Stimulated activated CD4-positive, alpha-beta T cell treated with anti-CD3 and anti-CD28 coated beads, Interleukin-1b, Interleukin-23, amount 100 ng/mL, for 4 hours (primary cell): ENCODE results near the gene GIMAP6.
A peak's percentile ranks its signal among the peaks of the same experiment; 100 is the strongest.
"Not testable (repeated sequence)": the region's sequence is repeated elsewhere in the genome, so short reads cannot be mapped to it uniquely, and the experiment has no call there.

Experiments used
- DNase-seq, 2 donors: peaks; one replicate each; pipeline ENCODE4 v3.0.0-alpha.2; 2020; ENCODE audit warnings: low read depth in 2 of 2

The GIMAP6 gene

DNA sequence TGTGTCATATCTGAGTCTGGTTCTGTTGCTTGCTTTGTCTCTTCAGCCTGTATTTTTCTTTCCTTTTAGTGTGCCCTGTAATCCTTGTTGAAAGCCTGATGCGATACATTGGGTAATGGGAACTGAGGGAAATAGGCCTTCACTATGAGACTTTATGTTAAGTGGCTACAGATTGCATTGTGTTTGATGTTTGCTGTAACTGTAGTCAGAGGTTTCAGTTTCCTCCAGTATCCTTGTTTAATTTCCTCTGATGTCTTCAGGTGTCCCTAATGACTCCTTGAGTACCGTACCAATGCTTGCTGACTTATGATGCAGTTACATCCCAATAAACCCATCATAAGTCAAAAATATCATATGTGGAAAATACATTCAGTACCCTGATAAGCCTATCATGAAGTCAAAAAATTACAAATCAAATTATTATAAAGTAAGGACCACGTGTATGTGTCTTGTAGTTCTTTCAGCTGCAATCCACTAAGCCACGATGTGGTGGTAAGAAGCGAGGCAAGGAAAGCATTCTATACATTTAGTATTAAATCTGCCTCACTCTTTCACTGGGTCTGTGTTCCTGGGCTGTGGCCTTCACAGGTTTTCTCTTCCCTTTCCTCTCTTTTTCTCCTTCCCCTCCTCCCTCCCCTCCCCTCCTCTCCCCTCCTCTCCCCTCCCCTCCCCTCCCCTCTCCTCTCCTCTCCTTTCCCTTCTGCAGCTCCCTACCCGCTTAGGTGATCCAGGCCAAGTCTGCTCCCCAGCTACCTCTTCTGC is 13.3 kb upstream of the GIMAP6 start:
- DNase-seq = no peak

DNA sequence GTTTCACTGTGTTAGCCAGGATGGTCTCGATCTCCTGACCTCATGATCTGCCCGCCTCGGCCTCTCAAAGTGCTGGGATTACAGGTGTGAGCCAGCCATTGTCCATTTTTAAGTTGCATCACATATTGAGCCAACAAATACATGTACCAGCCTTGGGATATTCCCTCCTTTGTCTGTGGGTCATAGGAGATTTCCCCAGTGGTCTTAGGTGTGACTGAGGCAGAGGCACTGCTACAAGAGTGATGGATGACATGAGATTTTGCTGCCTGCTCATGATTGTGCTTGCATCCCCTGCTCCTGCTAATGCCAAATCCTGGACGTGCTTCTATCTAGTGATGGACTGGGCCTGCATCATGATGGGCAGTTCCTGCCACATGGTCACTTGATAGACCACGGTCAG is 10.7 kb upstream of the GIMAP6 start:
- no peak for DNase-seq

- DNase-seq = no peak
Observed at GRCh38 chr7:150641854-150642253, 9.7 kb upstream of the GIMAP6 start.

DNA sequence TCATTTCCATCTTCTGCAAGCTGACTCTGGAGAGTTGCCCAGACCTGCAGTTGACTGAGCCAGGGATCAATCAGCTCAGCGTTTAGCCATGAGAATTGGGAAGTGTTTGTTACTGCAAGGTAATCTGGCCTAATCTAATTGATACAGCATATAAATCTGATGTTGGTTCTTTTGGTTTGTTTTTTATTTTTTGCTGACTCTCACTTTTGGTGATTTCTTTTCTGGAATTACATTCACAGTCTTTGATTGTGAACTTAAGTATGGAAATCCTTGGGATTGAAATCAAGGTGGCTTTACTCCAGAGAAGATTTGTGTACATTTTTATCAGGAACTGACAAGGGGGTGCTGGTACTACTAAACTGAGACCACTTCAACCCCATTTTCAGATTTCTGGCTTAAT is 1.7 kb upstream of the GIMAP6 start:
- no peak for DNase-seq

DNA sequence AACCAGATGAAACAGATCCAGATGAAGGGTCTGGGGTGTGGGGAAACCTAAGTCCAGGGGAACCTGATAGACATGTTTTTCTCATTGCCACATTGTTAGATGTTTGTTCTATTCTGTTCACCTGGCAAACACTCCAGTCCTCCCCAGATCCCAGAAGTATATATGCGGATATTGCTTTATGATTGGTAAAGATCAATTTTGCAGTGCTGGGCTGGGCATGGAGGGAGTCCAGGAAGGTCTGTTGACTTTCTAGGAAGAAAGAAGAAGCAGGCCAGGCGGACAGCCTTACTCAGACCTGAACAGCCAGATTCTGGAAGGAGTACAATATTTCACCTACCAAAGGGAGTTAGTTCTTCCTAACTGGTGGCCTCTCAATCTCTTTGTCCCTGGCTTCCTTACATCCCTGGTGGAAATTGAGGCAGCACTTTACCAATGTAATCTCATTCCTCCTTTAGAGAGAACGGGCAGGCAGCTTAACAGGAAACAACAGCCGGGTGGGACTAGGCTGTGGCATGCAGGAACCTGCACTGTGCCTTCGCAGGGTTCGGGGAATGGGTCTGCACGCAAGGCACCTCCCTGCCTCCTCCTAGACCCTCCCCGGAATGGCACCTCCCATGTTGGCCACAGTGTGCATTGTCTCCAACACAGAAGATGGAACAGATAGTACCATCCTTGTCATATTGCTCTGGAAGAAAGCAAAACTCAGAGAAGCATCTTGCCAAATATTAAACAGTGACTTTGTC is 930 bp downstream of the GIMAP6 start:
- DNase-seq = peak in 1 of 2 donors; percentile 22

DNA sequence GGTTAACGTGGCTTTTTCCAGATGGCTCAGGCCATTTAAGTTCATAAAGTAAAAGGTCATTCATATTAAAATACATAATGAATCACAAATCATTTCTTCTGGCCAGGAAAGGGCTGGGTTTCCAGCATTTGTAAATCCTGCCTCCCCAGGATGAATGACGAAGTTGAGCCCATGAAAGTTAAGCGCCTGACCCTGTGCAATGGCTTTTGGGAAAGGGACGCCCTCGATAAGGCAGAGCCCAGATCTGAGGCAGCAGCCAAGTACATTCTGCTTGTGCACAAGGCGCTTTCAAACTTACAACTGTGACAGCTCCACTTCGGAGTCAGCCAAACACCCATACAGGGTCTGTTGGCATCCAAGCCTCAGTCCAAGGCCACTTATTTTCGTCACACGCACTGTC is 2.8 kb downstream of the GIMAP6 start:
- DNase-seq = no peak

DNA sequence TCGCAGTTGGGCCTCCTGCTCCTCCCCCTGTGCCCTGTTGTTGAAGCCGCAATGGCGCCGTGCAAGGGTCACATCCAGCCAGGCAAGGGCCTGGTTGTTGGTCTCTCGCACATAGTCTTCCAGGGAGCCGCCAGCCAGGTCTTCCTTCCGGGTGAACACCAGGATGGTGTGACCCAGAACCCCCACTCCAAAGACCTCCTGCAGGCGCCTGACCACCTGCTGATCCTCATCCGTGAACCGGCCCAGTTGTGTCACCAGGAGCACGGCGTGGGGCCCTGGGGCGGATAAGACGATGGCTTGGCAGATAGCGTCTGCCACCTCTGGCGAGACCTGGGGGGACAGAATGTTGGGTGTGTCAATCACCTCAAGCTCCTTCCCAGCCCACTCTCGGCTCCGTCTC is 4.2 kb downstream of the GIMAP6 start:
- DNase-seq = no peak

DNA sequence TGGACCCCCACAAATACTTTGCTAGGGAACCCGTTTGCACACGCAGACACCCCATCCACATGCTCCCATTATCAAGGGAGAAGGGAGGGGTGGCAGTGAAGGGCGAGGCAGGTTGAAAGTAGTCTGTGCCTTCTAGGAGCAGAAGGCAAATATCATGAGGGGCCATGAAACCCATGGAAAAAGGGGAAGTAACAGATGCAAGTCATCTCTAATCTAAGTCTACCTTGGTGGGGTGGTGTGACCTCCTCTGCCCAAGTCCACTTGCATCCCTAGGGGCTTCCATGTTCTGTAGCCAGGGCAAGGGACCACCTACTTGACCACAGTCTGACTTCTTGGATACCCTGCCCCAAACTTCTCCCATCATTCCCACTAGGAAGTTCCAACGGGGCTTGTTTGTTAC is 5.5 kb downstream of the GIMAP6 start:
- DNase-seq = no peak

DNA sequence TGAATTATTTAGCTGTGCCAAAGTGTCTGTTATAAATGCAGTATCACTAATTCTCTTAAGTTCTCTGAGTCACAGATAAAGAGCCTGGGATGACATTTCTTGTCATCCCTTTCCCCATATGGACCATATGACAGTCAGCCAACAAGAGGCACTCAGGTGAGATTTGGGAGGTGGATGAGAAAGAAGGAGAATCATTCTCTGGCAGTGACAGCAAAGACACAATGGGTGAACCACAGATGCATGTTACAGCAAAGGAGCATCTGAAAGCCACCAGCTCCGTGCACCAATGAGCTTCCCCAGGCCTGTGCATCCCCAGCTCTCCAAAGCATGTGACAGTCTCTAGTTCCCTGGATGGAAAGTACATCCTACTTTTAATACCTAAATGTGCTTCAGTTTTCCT is 10.8 kb downstream of the GIMAP6 start:
- DNase-seq = no peak

- DNase-seq = no peak
Observed at GRCh38 chr7:150620617-150621371, 11.4 kb downstream of the GIMAP6 start.

- peak in 1 of 2 donors; percentile 28 for DNase-seq
Observed at GRCh38 chr7:150620061-150620460, 12.1 kb downstream of the GIMAP6 start.

DNA sequence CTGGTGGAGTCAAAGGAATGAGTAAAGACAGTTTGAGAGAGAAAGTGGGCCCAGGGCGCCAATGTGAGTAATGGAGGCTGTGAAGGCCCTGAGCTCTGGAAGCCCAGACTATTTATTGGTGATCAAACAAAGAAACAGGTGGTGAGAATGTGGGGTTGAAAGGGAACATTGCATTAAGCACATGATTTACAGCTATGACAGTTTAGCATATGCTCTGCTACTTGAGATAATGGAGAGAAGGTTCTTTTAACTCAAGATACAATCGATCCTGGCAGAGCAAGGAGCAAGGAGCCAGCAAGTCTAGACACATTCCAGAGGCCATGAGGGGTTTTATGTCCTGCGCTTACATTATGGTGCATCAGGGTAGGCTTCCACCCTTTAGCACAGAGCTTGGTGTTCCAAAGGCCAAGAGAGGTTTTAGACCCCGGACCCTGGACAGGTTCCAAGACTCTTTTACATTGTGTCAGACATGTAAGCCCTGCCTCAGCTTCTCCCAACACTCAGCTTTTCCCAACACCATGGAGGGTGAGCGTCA is 16.9 kb downstream of the GIMAP6 start:
- not testable (repeated sequence) for DNase-seq

- not testable (repeated sequence) for DNase-seq
Observed at GRCh38 chr7:150614426-150614825, 17.8 kb downstream of the GIMAP6 start.

GRCh38 chr7:150613880-150614279 is 18.3 kb downstream of the GIMAP6 start:
- no peak for DNase-seq

DNA sequence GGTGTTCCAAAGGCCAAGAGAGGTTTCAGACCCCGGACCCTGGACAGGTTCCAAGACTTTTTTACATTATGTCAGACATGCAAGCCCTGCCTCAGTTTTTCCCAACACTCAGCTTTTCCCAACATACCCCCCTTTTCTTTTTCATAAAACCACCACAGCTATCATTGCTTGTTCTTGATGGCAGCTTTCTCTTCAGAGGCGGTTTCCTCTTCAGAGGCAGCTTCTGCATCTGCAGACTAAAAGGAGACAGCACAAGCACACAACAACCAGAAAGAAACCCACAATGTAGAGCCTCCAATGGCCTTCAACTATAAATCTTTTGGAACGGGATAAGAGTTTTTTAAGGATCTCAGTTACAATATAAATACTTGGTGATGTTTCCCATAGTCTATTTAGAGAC is 19.3 kb downstream of the GIMAP6 start:
- DNase-seq = no peak

- DNase-seq = no peak
Observed at GRCh38 chr7:150610233-150610632, 22.0 kb downstream of the GIMAP6 start.

DNA sequence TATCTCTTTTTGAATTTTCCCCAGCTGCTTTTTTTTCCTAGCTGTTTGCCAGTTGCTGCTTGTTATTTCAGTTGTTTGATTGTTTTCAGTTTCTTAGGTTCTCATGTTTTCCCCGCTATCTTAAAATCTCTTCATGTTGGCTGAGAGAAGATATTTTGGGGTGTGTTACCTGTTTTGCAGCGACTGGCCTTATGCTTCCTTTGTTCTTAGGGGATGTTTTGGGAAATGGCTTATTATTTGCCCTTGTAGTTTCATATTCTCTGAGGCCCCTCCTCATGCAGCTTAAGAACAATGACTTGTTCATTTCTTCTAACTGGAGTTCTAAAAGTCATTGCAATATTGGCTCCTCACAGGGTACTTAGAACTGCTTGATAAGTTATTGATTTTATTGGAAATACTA is 28.6 kb downstream of the GIMAP6 start:
- DNase-seq = not testable (repeated sequence)

DNA sequence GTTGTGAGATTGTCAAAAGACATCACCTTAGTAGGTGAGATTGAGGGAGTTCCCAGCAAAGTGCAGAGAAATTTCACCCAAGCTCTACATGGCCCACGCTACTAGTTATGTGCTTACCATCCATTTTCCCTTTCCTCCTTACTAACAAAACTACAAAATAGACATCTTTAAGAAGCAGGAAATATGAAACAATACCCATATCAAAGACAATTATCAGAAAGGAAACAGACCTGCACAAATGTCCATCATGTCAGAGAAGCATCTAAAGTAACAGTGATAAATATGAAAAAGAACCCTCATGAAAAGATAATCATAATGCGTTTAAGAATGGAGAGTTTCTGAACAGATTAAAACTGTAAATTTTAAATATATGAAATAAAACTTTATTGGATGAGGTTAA is 36.8 kb downstream of the GIMAP6 start:
- no peak for DNase-seq

DNA sequence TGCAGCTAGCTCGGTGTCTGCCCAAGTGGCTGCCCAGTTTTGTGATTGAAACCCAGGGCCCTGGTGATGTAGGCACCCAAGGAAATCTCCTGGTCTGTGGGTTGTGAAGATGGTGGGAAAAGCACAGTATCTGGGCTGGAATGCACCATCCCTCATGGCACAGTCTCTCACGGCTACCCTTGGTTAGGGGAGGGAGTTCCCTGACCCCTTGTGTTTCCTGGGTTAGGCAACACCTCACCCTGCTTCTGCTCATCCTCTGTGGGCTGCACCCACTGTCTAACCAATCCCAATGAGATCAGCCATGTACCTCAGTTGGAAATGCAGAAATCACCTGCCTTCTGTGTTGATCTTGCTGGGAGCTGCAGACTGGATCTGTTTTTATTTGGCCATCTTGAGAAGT is 37.4 kb downstream of the GIMAP6 start:
- no peak for DNase-seq

GRCh38 chr7:150587551-150587950 is 44.6 kb downstream of the GIMAP6 start:
- no peak for DNase-seq

- no peak for DNase-seq
Observed at GRCh38 chr7:150586785-150587152, 45.4 kb downstream of the GIMAP6 start.

- no peak for DNase-seq
Observed at GRCh38 chr7:150586068-150586784, 46.0 kb downstream of the GIMAP6 start.
